Naive thymus-derived CD4-positive, alpha-beta T cell (primary cell): ENCODE data around the gene L2HGDH. TPM values are rescaled to one million over a fixed set of nuclear protein-coding genes. Genes with fewer than 3 reads are reported as not detected.

Experiments used
- ATAC-seq: fragments of 150-1000 bp; cut with Tn5 transposase; 2 replicates; pipeline ENCODE4 v1.10.0; 2021; ENCODE audit warnings: mild to moderate bottlenecking, moderate library complexity
- CTCF ChIA-PET: fragments of 350-600 bp; sonication (Branson Sonifier 250); formaldehyde crosslinking; loops from one replicate; lab custom pipeline; 2021; ENCODE audit warnings: antibody characterized with exemption; lab: Charles Lee
- POLR2A ChIA-PET: fragments of 350-600 bp; sonication (Branson Sonifier 250); formaldehyde crosslinking; loops from one replicate; lab custom pipeline; 2021; ENCODE audit warnings: antibody characterized with exemption, inconsistent platforms; lab: Charles Lee
- DNase-seq, 9 donors: peaks; one replicate each; pipeline versions ENCODE4 v3.0.0 to v3.0.0-alpha.2; 2020 to 2022; ENCODE audit warnings: mixed read lengths in 1 of 9
- H3K27ac ChIP-seq: one replicate; pipeline ENCODE4 v1.7.0; 2013; ENCODE audit warnings: mild to moderate bottlenecking, low read depth, low read length, moderate library complexity
- H3K27me3 ChIP-seq, 2 donors: one replicate each; pipeline ENCODE4 v1.7.0; 2013; ENCODE audit warnings: low read length in 2 of 2, mild to moderate bottlenecking in 2 of 2, moderate library complexity in 2 of 2; ENCODE audit not compliant: control insufficient read depth in 2 of 2, insufficient read depth in 2 of 2
- H3K36me3 ChIP-seq, 3 experiments: 1 replicate in 2 of 3; 2 replicates in 1 of 3; pipeline ENCODE4 v1.7.0; 2013; ENCODE audit warnings: low read length in 3 of 3, mild to moderate bottlenecking in 3 of 3, moderate library complexity in 1 of 3; ENCODE audit not compliant: insufficient read depth in 3 of 3, control insufficient read depth in 2 of 3
- H3K4me1 ChIP-seq, 2 donors: one replicate each; pipeline ENCODE4 v1.7.0; 2013; ENCODE audit warnings: low read length in 2 of 2, mild to moderate bottlenecking in 2 of 2, moderate library complexity in 1 of 2; ENCODE audit not compliant: control insufficient read depth in 2 of 2, insufficient read depth in 2 of 2
- H3K4me3 ChIP-seq: 2 replicates; pipeline ENCODE4 v1.7.0; 2013; ENCODE audit warnings: mild to moderate bottlenecking, low read length
- H3K9me3 ChIP-seq, 3 experiments: 1 replicate in 2 of 3; 2 replicates in 1 of 3; pipeline ENCODE4 v1.7.0; 2013; ENCODE audit warnings: low read length in 3 of 3; ENCODE audit not compliant: control insufficient read depth in 2 of 3
- H3K27ac Mint-ChIP-seq, 9 donors: one replicate each; pipeline ENCODE4 v1.8.0; 2020 to 2022; ENCODE audit warnings: mixed read lengths in 9 of 9, mild to moderate bottlenecking in 8 of 9, moderate library complexity in 5 of 9, inconsistent platforms in 2 of 9
- H3K27me3 Mint-ChIP-seq, 5 donors: one replicate each; pipeline ENCODE4 v1.8.0; 2021 to 2022; ENCODE audit warnings: mixed read lengths in 5 of 5, mild to moderate bottlenecking in 1 of 5
- H3K36me3 Mint-ChIP-seq, 5 donors: one replicate each; pipeline ENCODE4 v1.8.0; 2020 to 2022; ENCODE audit warnings: mixed read lengths in 5 of 5, mild to moderate bottlenecking in 3 of 5, inconsistent platforms in 1 of 5
- H3K4me1 Mint-ChIP-seq, 7 donors: one replicate each; pipeline ENCODE4 v1.8.0; 2020 to 2022; ENCODE audit warnings: mixed read lengths in 7 of 7, mild to moderate bottlenecking in 3 of 7, inconsistent platforms in 1 of 7
- H3K4me3 Mint-ChIP-seq, 10 donors: one replicate each; pipeline ENCODE4 v1.8.0; 2020 to 2022; ENCODE audit warnings: mild to moderate bottlenecking in 10 of 10, mixed read lengths in 10 of 10, moderate library complexity in 6 of 10, inconsistent platforms in 2 of 10
- H3K9me3 Mint-ChIP-seq, 11 donors: one replicate each; pipeline ENCODE4 v1.8.0; 2020 to 2022; ENCODE audit warnings: mixed read lengths in 11 of 11, mild to moderate bottlenecking in 4 of 11, inconsistent platforms in 1 of 11, moderate library complexity in 1 of 11
- intact Hi-C, 2 donors: fragments of 100-400 bp; cut with micrococcal nuclease; formaldehyde crosslinking; loops; one replicate each; pipeline ENCODE4 v1.15.1; 2023
- polyA plus RNA-seq, 2 donors: library from polyadenylated mRNA; unstranded; fragments of 300-500 nt; fragmentation: Illumina TruSeq; gene quantifications; one replicate each; pipeline ENCODE4 v1.2.3, GENCODE V29; 2021
- total RNA-seq, 6 experiments: library from RNA in 5 of 6; stranded (reverse) in 5 of 6; gene quantifications; 1 replicate in 5 of 6; 2 replicates in 1 of 6; pipeline ENCODE4 v1.2.3 and lab custom pipeline; 2021 to 2026

The L2HGDH gene
- total and polyA plus RNA-seq, 7 experiments from 2014 or later = 3.0 to 10.1 (median 4.8) TPM

DNA sequence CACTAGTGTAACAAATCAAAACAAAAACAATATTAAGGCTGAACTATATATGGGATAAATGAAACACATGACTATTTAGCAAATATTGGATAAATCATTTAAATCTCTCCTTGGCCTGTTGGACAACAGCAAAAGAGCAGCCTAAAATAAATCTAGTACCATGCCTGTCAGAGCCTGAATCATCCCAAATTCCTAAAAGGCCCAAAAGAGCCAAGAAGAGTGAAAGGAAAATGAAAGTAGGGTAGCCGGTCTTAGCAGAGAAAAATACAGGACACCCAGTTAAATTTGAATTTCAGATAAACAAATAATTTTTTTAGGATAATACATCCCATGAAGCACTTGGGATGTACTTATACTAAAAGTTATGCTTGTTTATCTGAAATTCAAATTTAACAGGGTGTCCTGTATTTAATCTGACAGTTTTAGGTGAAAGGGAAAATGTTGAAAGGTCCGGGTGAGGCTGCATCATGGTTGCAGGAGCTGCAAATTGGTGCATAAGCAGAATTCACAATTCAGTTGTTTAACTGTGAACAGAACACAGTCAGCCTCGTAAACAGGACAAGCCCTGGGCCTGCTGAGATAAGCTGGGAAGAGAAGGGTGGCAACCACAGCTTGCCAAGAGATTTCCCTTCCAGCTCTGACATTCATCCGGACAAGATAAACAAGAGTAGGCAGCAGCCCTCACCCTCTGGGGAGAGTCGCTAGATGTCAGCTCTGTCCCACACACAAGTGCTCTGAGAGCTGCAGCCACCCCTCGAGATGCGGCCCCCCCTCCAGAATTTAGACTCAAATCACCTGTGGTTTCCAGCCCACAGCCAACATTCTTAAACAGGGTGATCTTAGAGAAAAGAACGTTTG, 30.4 kb upstream of the L2HGDH start:
- H3K27ac ChIP-seq = no peak overlapping the region
- Mint-ChIP-seq H3K36me3 (peaks cover 2 to 15% (median 8%) of the 10 kb centered on the region in 5 donors), H3K4me1 (peaks cover 0 to 23% (median 16%) of the 10 kb centered on the region in 7 donors), H3K27ac (peak overlapping the region in 2 of 9 donors; percentile 31 to 66), H3K9me3 (no peaks in the 10 kb centered on the region), H3K4me3 (peak overlapping the region in 1 of 10 donors; percentile 59), H3K27me3 (peaks cover 0 to 11% (median 0%) of the 10 kb centered on the region in 5 donors)
- H3K9me3 ChIP-seq = no peaks in the 10 kb centered on the region
- DNase-seq (peak in 7 of 9 donors; percentile 22 to 59 (median 39)), ATAC-seq (peak; percentile 83)
- POLR2A ChIA-PET = no interaction called here
- CTCF ChIA-PET = interaction anchor here (0.8 to 1.4 kb wide), 3 partner anchors 9 to 433 kb away, joined by 3 to 8 read pairs (median 4); no protein-coding TSS in a partner anchor
- peaks cover 0 to 13% (median 0%) of the 10 kb centered on the region in 3 experiments for H3K36me3 ChIP-seq
- intact Hi-C loops = loop anchor here (1.0 to 5.0 kb wide), 4 partner anchors 21 to 518 kb away; partner anchors contain the start of gene MAP4K5 (in 2 of the 2)
- H3K4me3 ChIP-seq = no peak overlapping the region
- no peaks in the 10 kb centered on the region for H3K4me1 ChIP-seq
- no peaks in the 10 kb centered on the region for H3K27me3 ChIP-seq

DNA sequence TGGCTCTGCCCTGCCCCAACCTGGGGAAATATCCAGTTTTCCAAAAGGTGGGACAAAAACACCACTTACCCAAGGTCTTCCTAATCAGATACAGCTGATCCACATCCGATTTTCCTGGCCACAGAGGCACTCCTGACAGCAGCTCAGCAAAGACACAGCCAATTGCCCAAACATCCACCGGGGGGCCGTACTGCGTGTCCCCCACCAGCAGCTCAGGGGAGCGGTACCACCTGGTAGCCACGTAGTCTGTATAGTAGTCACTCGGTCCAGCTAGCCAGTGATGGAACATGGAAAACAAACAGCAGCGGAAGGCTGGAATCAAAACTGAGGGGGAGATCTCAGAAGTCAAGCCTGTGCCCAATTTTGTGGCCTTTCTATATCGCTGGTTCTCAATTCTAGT, 28.9 kb upstream of the L2HGDH start:
- peaks cover 0 to 5% (median 0%) of the 10 kb centered on the region in 5 donors for H3K27me3 Mint-ChIP-seq
- Histone ChIP-seq H3K36me3 (peaks cover 0 to 13% (median 0%) of the 10 kb centered on the region in 3 experiments), H3K9me3 (no peaks in the 10 kb centered on the region), H3K4me1 (peaks cover 0 to 4% of the 10 kb centered on the region in 2 donors), H3K27me3 (no peaks in the 10 kb centered on the region), H3K27ac (no peak overlapping the region), H3K4me3 (no peak overlapping the region)
- H3K4me1 Mint-ChIP-seq = peaks cover 6 to 30% (median 23%) of the 10 kb centered on the region in 7 donors
- H3K9me3 Mint-ChIP-seq = no peaks in the 10 kb centered on the region
- ChIA-PET POLR2A (no interaction called here), CTCF (no interaction called here)
- H3K4me3 Mint-ChIP-seq = no peak overlapping the region
- intact Hi-C loops = loop anchor here in 1 of 2 donors (5.0 kb wide), 1 partner anchor 101 kb away; no protein-coding TSS in a partner anchor
- H3K27ac Mint-ChIP-seq = no peak overlapping the region
- DNase-seq = no peak
- ATAC-seq = no peak
- H3K36me3 Mint-ChIP-seq = peaks cover 2 to 13% (median 7%) of the 10 kb centered on the region in 5 donors

DNA sequence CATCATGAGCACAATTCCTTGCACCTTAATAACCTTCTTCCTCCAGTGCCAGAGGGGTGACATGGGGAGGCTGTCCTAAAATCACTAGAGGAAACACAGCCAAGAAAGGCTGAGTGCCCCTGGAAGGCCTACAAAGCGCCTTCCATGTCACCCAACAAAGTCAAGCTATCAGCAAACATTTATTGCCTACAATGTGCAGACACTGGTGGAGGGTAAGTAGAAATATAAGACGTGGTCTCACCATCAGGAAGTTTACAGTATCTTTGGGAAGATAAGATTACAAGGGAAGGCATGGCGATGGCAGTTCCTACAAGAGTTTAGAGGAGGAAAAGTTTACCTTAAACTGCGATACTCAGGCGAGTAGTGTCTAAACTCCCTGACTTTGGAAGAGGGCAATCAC, 28.0 kb upstream of the L2HGDH start:
- DNase-seq = no peak
- H3K36me3 Mint-ChIP-seq = peaks cover 2 to 17% (median 5%) of the 10 kb centered on the region in 5 donors
- no peak overlapping the region for H3K4me3 Mint-ChIP-seq
- Histone ChIP-seq H3K27ac (no peak overlapping the region), H3K9me3 (no peaks in the 10 kb centered on the region), H3K4me3 (no peak overlapping the region), H3K27me3 (no peaks in the 10 kb centered on the region), H3K4me1 (peaks cover 0 to 11% of the 10 kb centered on the region in 2 donors), H3K36me3 (peaks cover 0 to 13% (median 0%) of the 10 kb centered on the region in 3 experiments)
- no peaks in the 10 kb centered on the region for H3K9me3 Mint-ChIP-seq
- POLR2A ChIA-PET = no interaction called here
- peak overlapping the region in 1 of 9 donors; percentile 69 for H3K27ac Mint-ChIP-seq
- CTCF ChIA-PET = no interaction called here
- intact Hi-C loops = loop anchor here in 1 of 2 donors (5.0 kb wide), 1 partner anchor 102 kb away; no protein-coding TSS in a partner anchor
- H3K27me3 Mint-ChIP-seq = peaks cover 0 to 2% (median 0%) of the 10 kb centered on the region in 5 donors
- no peak for ATAC-seq
- peaks cover 14 to 35% (median 31%) of the 10 kb centered on the region in 7 donors for H3K4me1 Mint-ChIP-seq

DNA sequence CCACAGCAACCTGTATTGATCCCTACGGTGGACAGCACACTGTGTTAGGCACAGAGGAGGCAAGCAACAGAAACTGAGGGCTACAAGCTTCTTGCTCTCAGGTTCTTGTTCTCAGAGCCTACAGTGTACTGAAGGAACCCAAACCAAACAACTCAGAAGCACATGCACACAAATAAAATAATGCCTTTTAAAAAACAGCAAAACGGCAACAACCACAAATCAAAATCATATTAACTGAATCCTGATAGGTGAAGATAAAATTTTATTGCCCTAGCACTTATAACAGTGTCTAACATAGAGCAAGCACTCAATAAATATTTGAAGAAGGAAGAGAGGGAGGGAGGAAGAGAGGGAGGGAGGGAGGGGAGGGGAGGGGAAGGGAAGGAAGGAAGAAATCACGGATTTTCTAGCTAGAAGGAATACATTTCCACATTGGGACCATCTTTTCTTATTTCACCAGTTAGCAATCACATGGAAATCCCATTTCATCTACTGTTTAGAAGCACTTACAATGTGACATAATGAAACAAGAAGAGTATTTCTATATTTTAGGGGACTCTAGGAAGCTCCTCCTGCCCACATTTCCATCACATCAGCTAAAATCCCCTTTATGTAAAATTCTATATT, 27.3 kb upstream of the L2HGDH start:
- H3K36me3 ChIP-seq = peaks cover 0 to 13% (median 0%) of the 10 kb centered on the region in 3 experiments
- no peak overlapping the region for H3K4me3 ChIP-seq
- peaks cover 0 to 11% of the 10 kb centered on the region in 2 donors for H3K4me1 ChIP-seq
- no peak for ATAC-seq
- no peaks in the 10 kb centered on the region for H3K27me3 ChIP-seq
- H3K27ac Mint-ChIP-seq = peak overlapping the region in 1 of 9 donors; percentile 10
- no peak overlapping the region for H3K27ac ChIP-seq
- H3K9me3 Mint-ChIP-seq = no peaks in the 10 kb centered on the region
- H3K27me3 Mint-ChIP-seq = no peaks in the 10 kb centered on the region
- H3K4me3 Mint-ChIP-seq = no peak overlapping the region
- no peak for DNase-seq
- peaks cover 2 to 16% (median 5%) of the 10 kb centered on the region in 5 donors for H3K36me3 Mint-ChIP-seq
- intact Hi-C loops = no loop called here
- ChIA-PET POLR2A (no interaction called here), CTCF (no interaction called here)
- no peaks in the 10 kb centered on the region for H3K9me3 ChIP-seq
- H3K4me1 Mint-ChIP-seq = peaks cover 14 to 32% (median 29%) of the 10 kb centered on the region in 7 donors

DNA sequence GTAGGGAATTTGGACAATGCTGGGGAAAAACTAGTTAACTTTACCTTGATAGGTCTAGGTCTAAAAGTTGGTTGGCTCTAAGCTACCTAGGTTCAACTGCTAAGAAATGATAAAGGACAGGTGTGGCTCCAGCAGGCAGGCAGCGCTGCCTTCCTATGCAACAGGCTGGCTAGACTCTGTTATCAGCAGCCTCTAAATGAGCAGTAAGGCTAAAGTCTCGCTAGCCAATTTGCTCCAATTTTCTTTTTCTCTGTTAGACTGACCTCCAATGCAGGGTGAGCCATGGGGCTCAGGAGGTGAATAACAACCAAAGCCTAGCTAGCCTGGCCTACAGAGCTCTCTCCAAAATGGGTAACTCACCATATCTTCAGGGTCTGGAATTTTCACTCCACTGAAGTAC, 26.6 kb upstream of the L2HGDH start:
- peaks cover 14 to 27% (median 25%) of the 10 kb centered on the region in 7 donors for H3K4me1 Mint-ChIP-seq
- no peak for DNase-seq
- Histone ChIP-seq H3K27me3 (no peaks in the 10 kb centered on the region), H3K4me3 (no peak overlapping the region), H3K4me1 (peaks cover 0 to 11% of the 10 kb centered on the region in 2 donors), H3K9me3 (no peaks in the 10 kb centered on the region), H3K36me3 (peaks cover 0 to 13% (median 0%) of the 10 kb centered on the region in 3 experiments), H3K27ac (no peak overlapping the region)
- intact Hi-C loops = no loop called here
- POLR2A ChIA-PET = no interaction called here
- H3K36me3 Mint-ChIP-seq = peaks cover 2 to 16% (median 5%) of the 10 kb centered on the region in 5 donors
- H3K4me3 Mint-ChIP-seq = no peak overlapping the region
- H3K27me3 Mint-ChIP-seq = no peaks in the 10 kb centered on the region
- ATAC-seq = no peak
- H3K27ac Mint-ChIP-seq = peak overlapping the region in 1 of 9 donors; percentile 10
- H3K9me3 Mint-ChIP-seq = no peaks in the 10 kb centered on the region
- CTCF ChIA-PET = no interaction called here
